Activated B cell treated with CpG ODN at 0.5 μM for 24 hours (primary cell): ENCODE results near the gene SEMA3B. TPM values are rescaled to one million over a fixed set of nuclear protein-coding genes. Genes with fewer than 3 reads are reported as not detected.
"Not testable (repeated sequence)": the region's sequence is repeated elsewhere in the genome, so short reads cannot be mapped to it uniquely, and the experiment has no call there.

ENCODE experiments used
- ATAC-seq: fragments of 200-7000 bp; cut with Tn5 transposase; one replicate; pipeline ENCODE4 v1.10.0; 2021; ENCODE audit warnings: low read depth, mild to moderate bottlenecking, moderate library complexity
- CTCF ChIA-PET: fragments of 350-600 bp; sonication (Branson Sonifier 250); formaldehyde crosslinking; loops from one replicate; lab custom pipeline; 2021; ENCODE audit warnings: antibody characterized with exemption; lab: Charles Lee
- POLR2A ChIA-PET: fragments of 350-600 bp; sonication (Branson Sonifier 250); formaldehyde crosslinking; loops from one replicate; lab custom pipeline; 2021; ENCODE audit warnings: antibody characterized with exemption; lab: Charles Lee
- DNase-seq: peaks from one replicate; pipeline ENCODE4 v3.0.0; 2022
- H3K27ac Mint-ChIP-seq: one replicate; pipeline ENCODE4 v1.8.0; 2020; ENCODE audit warnings: mixed read lengths
- H3K27me3 Mint-ChIP-seq: one replicate; pipeline ENCODE4 v1.8.0; 2021; ENCODE audit warnings: mixed read lengths
- H3K36me3 Mint-ChIP-seq: one replicate; pipeline ENCODE4 v1.8.0; 2021; ENCODE audit warnings: low read depth, mixed read lengths
- H3K4me1 Mint-ChIP-seq: one replicate; pipeline ENCODE4 v1.8.0; 2021; ENCODE audit warnings: mixed read lengths
- H3K4me3 Mint-ChIP-seq: one replicate; pipeline ENCODE4 v1.8.0; 2020; ENCODE audit warnings: mild to moderate bottlenecking, mixed read lengths
- H3K9me3 Mint-ChIP-seq: one replicate; pipeline ENCODE4 v1.8.0; 2020; ENCODE audit warnings: mixed read lengths
- intact Hi-C: fragments of 100-400 bp; cut with micrococcal nuclease; formaldehyde crosslinking; loops from one replicate; pipeline ENCODE4 v1.15.1; 2024
- total RNA-seq: library from RNA; stranded (reverse); gene quantifications from 2 replicates; pipeline ENCODE4 v1.2.3, GENCODE V29; 2022
- TF ChIP-seq, protein P1 (sequence below): fragments of 200-600 bp; IDR thresholded peaks from one replicate; pipeline ENCODE4 v1.8.0; 2022; ENCODE audit warnings: antibody characterized with exemption, mild to moderate bottlenecking

Gene SEMA3B
- total RNA-seq, 1 donor from 2014 or later, result not detected

GRCh38 chr3:50241713-50242380, 27.1 kb upstream of the SEMA3B start:
- Mint-ChIP-seq H3K27ac (peak overlapping the region; percentile 94), H3K9me3 (no peaks in the 10 kb centered on the region), H3K4me1 (peaks cover 87% of the 10 kb centered on the region), H3K27me3 (no peaks in the 10 kb centered on the region), H3K4me3 (peak overlapping the region; percentile 78), H3K36me3 (peaks cover 42% of the 10 kb centered on the region)
- intact Hi-C loops, result no loop called here
- ATAC-seq (no peak), DNase-seq (no peak)
- CTCF ChIA-PET, result interaction anchor here (10.5 kb wide), 1 partner anchor 14 kb away, joined by 76 read pairs; no protein-coding TSS in a partner anchor
- POLR2A ChIA-PET, result interaction anchor here (0.8 to 5.1 kb wide), 2 partner anchors 14 to 57 kb away, joined by 3 to 66 read pairs; partner anchors contain the start of genes HYAL3 and NAA80
- TF ChIP-seq, protein P1, sequence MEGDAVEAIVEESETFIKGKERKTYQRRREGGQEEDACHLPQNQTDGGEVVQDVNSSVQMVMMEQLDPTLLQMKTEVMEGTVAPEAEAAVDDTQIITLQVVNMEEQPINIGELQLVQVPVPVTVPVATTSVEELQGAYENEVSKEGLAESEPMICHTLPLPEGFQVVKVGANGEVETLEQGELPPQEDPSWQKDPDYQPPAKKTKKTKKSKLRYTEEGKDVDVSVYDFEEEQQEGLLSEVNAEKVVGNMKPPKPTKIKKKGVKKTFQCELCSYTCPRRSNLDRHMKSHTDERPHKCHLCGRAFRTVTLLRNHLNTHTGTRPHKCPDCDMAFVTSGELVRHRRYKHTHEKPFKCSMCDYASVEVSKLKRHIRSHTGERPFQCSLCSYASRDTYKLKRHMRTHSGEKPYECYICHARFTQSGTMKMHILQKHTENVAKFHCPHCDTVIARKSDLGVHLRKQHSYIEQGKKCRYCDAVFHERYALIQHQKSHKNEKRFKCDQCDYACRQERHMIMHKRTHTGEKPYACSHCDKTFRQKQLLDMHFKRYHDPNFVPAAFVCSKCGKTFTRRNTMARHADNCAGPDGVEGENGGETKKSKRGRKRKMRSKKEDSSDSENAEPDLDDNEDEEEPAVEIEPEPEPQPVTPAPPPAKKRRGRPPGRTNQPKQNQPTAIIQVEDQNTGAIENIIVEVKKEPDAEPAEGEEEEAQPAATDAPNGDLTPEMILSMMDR, result no peak

- Mint-ChIP-seq H3K4me3 (peak overlapping the region; percentile 78), H3K4me1 (peaks cover 89% of the 10 kb centered on the region), H3K27me3 (no peaks in the 10 kb centered on the region), H3K36me3 (peaks cover 40% of the 10 kb centered on the region), H3K9me3 (no peaks in the 10 kb centered on the region), H3K27ac (peak overlapping the region; percentile 94)
- TF ChIP-seq, protein P1, result no peak
- DNase-seq (no peak), ATAC-seq (no peak)
- intact Hi-C loops, result no loop called here
- CTCF ChIA-PET, result interaction anchor here (1.6 to 10.5 kb wide), 3 partner anchors 15 to 50 kb away, joined by 4 to 76 read pairs (median 9); no protein-coding TSS in a partner anchor
- POLR2A ChIA-PET, result interaction anchor here (1.3 to 5.1 kb wide), 3 partner anchors 14 to 50 kb away, joined by 5 to 66 read pairs (median 6); partner anchors contain the start of gene IFRD2
These were observed 26.6 kb upstream of the SEMA3B start for GRCh38 chr3:50242381-50242770.

GRCh38 chr3:50242851-50243542, 25.9 kb upstream of the SEMA3B start:
- DNase-seq (peak; percentile 60), ATAC-seq (peak; percentile 61)
- Mint-ChIP-seq H3K27ac (peak overlapping the region; percentile 94), H3K4me1 (peaks cover 88% of the 10 kb centered on the region), H3K27me3 (no peaks in the 10 kb centered on the region), H3K36me3 (peaks cover 34% of the 10 kb centered on the region), H3K9me3 (no peaks in the 10 kb centered on the region), H3K4me3 (peak overlapping the region; percentile 78)
- TF ChIP-seq, protein P1, result no peak
- intact Hi-C loops, result no loop called here
- CTCF ChIA-PET, result interaction anchor here (1.6 to 10.5 kb wide), 4 partner anchors 15 to 51 kb away, joined by 4 to 76 read pairs (median 7); no protein-coding TSS in a partner anchor
- POLR2A ChIA-PET, result interaction anchor here (0.5 to 5.1 kb wide), 10 partner anchors 8 to 143 kb away, joined by 3 to 66 read pairs (median 6); partner anchors contain the start of gene IFRD2

GRCh38 chr3:50243543-50243895, 25.4 kb upstream of the SEMA3B start:
- Mint-ChIP-seq H3K27ac (peak overlapping the region; percentile 94), H3K4me1 (peaks cover 88% of the 10 kb centered on the region), H3K9me3 (no peaks in the 10 kb centered on the region), H3K27me3 (no peaks in the 10 kb centered on the region), H3K36me3 (peaks cover 33% of the 10 kb centered on the region), H3K4me3 (peak overlapping the region; percentile 78)
- ATAC-seq (no peak), DNase-seq (no peak)
- ChIA-PET POLR2A (interaction anchor here (0.5 to 5.1 kb wide), 10 partner anchors 9 to 144 kb away, joined by 3 to 66 read pairs (median 6); partner anchors contain the start of gene IFRD2), CTCF (interaction anchor here (1.6 to 10.5 kb wide), 4 partner anchors 16 to 51 kb away, joined by 4 to 76 read pairs (median 7); no protein-coding TSS in a partner anchor)
- TF ChIP-seq, protein P1, result no peak
- intact Hi-C loops, result no loop called here

DNA sequence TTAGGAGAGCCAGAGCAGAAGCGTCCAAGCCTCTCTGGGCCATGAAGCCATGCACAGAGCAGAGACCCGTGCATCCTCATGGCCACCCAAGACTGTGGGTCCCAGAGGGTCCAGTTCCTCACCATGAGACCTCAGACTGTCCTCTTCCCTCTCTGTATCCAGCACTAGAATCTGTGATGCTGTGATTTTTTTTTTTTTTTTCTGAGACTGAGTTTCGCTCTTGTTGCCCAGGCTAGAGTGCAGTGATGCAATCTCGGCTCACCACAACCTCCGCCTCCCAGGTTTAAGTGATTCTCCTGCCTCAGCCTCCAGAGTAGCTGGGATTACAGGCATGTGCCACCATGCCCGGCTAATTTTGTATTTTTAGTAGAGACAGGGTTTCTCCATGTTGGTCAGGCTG, 24.1 kb upstream of the SEMA3B start:
- ChIA-PET POLR2A (interaction anchor here (0.6 to 5.1 kb wide), 3 partner anchors 16 to 72 kb away, joined by 3 to 66 read pairs (median 49); no protein-coding TSS in a partner anchor), CTCF (interaction anchor here (1.6 to 10.5 kb wide), 2 partner anchors 15 to 17 kb away, joined by 5 to 76 read pairs; no protein-coding TSS in a partner anchor)

More for the DNA sequence above, 24.1 kb upstream of the SEMA3B start:
- H3K27ac Mint-ChIP-seq, result peak overlapping the region; percentile 94
- ATAC-seq, H3K9me3 Mint-ChIP-seq, DNase-seq, H3K27me3 Mint-ChIP-seq, intact Hi-C loops: not testable (repeated sequence)
- peak overlapping the region; percentile 19 for H3K4me3 Mint-ChIP-seq
- H3K36me3 Mint-ChIP-seq, result peaks cover 22% of the 10 kb centered on the region
- peaks cover 85% of the 10 kb centered on the region for H3K4me1 Mint-ChIP-seq
